ENCODE results near the gene MARCKSL1.
"Not testable (repeated sequence)": the region's sequence is repeated elsewhere in the genome, so short reads cannot be mapped to it uniquely, and the experiment has no call there.

Gene MARCKSL1, protein sequence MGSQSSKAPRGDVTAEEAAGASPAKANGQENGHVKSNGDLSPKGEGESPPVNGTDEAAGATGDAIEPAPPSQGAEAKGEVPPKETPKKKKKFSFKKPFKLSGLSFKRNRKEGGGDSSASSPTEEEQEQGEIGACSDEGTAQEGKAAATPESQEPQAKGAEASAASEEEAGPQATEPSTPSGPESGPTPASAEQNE

DNA sequence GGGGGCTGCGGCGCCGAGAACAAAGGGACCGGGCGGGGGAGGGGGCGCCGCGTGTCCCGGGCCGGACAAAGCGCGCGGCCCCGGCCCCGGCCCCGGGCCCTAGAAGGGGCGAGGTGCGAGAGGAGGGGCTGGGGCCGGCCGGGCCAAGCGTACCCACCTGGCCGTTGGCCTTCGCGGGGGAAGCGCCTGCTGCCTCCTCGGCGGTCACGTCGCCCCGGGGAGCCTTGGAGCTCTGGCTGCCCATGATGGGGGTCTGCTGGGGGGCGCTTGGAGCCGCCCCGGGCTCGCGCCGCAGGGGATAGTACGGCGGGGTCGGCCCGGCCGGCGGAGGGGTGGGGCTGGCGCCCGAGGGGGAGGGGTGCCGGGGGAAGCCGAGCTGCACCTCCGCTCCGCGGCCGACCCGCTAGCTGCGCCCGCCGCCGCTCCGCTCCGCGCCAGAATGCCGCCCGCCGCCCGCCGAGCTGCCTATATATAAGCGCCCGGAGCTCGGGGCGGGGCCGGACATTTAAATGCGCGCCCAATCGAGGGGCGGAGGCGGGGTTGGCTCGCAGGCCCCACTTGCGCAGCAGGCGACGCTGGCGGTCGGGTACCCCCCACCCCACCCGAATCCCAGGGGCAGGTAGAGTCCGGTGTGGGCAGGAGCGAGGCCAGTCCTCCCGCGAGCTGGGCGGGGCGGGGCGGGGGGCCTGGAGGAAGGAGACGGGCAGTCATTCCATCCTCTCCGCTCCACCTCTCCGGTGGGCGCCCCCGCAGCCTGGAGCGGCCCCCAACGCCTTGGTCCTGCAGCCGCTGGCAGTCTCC, at the start of gene MARCKSL1:
Gene MARCKSL1, minus strand, starts transcription at position 444 of the 801 bp plus-strand sequence. Its CDS starts 200 bp downstream, at position 244.
- DNase-seq = peak; percentile 89

DNA sequence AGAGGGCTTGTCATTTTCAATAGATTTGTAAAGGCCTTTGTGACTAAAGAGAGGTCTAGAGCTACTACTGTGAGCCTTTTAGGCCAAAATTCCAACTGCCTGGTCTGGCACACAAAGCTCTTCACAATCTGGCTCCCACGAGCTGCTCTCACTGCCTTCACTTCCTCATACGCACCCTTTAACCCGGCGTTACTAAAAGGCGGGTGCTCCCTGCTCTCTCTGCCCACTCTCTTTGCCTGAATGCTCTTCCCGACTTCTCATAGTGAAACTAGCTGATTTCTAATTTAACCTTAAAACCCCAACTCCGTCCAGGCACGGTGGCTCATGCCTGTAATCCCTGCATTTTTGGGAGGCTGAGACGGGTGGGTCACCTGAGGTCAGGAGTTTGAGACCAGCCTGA, 44.0 kb upstream of the MARCKSL1 start:
- DNase-seq = no peak

DNA sequence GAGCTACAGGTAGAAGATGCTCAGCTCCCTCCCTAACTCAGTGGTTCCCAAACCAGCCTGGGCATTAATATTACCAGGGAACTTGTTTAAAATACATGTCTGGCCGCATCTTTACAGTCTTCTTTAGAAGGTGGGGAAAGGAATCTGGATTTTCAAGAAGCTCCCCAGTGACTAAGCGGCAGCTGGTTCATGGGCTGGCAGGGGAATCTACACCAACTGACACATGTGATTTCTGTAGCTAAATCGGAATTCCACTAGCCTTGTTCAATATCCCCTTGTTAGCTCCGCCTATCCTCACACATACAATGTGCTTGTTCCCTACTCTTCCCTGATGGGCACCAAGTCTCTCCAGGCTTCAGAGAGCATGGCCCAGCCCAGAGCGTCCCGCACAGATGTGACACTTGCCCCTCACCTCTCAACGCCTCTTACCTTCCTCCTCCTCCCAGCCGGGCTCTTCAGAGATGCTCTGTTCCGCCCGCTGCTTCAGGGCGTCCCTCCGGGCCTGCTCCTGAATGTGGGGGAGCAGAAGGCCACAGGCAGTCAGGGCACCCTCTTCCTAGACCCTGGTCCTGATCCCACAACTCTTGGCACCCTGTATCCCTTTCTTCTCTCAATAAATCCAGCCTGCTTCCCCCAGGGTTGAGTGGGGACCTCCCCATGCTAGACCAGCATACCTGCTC, 41.6 kb upstream of the MARCKSL1 start:
- no peak for DNase-seq

DNA sequence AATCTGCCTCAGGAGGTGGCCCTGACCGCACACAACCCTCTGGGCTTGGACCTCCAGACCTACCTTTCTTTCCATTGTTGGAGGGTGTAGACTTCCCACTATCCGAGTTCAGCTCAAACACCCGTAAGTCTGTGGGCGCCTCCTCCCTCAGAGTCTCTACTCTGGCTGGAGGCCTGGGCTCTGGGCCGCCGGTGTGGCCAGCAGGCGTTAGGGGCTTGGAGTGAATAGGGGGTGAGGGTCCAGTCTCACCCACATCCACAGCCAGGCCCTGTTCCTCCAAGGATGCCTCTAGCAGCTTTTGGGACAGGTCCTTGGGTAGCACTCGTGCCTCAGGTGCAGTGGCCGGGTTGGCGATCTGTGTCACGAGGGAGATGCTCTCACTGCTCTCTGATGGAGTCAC, 40.2 kb upstream of the MARCKSL1 start:
- no peak for DNase-seq

DNA sequence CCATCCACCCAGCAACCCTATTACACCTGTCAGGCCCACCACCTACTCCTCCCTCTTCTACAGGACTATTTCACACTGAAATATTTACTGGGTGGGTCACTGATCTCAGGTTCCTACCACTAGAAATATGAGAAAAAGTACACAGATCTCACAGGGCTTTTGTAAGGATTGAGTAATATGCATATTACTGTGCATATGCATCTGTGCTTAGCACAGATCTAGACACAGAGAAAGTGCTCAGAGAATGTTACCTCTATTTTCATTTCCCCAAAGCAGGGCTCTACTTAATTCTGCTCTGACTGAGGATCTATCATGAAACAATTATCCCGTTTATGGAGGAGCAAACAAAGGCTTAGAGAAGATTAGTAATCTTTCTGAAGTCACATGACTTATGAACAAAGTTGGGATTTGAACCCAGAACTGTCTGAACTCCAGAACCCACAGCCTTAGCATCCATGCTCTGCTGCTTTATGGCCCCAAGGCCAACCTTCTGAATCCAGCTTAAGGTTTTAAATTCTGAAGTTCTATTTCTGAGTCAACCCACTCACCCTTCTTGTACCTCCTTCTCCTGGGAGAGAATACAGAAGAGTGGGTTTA, 38.1 kb upstream of the MARCKSL1 start:
- no peak for DNase-seq

DNA sequence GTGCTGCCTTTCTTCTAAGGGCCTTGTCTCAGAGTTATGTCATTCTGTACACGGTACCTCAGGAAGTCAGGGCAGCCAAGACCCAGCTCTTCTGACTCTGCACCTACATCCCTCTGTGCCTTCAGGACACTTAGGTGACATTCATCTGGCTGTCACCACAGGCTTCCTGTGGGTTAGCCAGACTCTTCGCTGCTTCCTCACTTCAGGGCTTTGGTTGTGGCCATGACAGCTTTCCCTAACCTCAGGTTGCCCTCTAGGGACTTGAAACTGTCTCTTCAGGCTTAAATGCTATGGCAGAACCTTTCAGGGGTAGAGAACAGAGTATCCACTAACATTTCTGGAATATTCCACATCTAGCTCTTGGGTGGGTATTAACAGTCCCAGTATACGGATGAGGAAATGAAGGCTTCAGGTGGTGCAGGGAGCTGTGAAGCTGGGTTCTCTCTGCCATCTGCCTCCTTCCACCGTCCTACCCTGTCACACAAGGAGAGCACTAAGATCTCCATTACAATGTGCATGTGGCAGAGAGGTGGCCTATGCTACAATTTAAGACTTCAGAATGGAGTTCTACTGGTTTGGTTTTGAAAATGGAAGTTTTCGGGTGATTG, 36.2 kb upstream of the MARCKSL1 start:
- peak; percentile 83 for DNase-seq

DNA sequence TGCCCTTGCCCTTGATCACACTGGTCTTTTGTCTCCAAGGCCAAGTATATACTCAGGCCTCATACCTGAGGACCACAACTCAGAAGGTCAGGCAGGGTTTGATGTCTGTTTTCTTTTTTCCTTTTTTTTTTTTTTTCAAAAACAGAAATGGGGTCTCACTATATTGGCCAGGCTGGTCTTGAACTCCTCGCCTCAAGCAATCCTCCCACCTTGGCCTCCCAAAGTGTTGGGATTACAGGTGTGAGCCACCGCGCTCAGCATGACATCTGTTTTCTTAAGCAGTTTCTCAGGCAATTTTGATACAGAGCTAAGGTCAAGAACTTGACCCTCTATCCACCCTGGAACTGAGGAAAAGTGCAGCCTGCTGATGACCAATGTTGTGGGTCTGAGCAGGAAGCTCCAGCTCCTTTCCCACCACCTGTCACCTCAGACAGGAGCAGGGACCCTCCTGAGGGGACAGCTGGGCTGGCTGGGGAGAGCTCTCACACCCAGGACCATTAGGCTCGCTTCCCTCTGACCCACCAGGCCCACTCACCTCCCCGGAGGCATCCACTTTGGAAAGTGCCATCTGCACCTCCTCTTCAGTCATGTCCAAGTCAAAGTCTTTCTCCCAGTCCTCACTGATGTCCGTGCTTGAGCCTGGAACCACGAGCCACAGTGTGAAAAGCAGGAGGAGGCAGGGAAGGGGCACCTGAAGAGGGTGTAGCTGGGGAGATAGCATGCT, 32.0 kb upstream of the MARCKSL1 start:
- no peak for DNase-seq

DNA sequence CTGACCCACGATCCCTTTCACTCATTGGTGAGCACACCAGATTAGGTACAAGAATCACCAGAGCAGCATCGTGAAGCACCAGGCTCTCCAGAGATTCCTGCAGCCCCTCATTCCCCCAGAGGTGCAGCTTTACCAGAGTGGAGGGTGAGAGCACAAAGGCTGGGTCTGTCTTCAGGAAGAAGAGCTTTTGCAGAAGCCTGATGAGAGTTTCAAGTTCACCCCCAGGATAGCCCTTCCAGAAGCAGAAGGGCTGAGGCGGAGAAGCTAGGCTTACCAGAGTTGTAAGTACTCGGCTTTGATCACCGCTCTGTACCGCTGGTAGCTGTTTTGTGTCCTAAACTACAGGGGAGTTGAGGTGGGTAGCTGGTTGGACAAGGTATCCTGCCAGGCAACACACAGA, 29.4 kb upstream of the MARCKSL1 start:
- DNase-seq = no peak

DNA sequence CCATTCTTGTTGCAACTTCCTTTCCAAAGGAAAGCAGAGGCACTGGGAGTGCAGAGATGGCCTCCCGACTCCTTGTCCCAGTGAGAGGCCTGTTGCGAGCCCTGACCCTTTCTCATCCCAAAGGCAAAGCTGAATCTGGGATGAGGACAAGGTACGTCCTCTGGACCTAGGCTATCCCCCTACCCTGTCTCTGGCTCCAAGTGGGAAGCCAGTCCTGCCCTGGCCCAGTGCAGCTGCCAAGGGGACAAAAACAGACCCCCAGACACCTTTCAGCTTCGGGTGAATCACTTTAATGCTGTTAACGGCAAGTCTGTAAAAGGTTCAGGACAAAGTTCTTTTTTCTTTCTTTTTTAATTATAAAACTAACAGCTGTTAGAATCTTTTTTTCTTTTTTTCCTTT, 28.8 kb upstream of the MARCKSL1 start:
- no peak for DNase-seq

DNA sequence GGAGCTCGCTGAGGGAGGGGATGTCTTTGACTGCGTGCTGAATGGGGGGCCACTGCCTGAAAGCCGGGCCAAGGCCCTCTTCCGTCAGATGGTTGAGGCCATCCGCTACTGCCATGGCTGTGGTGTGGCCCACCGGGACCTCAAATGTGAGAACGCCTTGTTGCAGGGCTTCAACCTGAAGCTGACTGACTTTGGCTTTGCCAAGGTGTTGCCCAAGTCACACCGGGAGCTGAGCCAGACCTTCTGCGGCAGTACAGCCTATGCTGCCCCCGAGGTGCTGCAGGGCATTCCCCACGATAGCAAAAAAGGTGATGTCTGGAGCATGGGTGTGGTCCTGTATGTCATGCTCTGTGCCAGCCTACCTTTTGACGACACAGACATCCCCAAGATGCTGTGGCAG, 27.7 kb upstream of the MARCKSL1 start:
- DNase-seq = no peak

DNA sequence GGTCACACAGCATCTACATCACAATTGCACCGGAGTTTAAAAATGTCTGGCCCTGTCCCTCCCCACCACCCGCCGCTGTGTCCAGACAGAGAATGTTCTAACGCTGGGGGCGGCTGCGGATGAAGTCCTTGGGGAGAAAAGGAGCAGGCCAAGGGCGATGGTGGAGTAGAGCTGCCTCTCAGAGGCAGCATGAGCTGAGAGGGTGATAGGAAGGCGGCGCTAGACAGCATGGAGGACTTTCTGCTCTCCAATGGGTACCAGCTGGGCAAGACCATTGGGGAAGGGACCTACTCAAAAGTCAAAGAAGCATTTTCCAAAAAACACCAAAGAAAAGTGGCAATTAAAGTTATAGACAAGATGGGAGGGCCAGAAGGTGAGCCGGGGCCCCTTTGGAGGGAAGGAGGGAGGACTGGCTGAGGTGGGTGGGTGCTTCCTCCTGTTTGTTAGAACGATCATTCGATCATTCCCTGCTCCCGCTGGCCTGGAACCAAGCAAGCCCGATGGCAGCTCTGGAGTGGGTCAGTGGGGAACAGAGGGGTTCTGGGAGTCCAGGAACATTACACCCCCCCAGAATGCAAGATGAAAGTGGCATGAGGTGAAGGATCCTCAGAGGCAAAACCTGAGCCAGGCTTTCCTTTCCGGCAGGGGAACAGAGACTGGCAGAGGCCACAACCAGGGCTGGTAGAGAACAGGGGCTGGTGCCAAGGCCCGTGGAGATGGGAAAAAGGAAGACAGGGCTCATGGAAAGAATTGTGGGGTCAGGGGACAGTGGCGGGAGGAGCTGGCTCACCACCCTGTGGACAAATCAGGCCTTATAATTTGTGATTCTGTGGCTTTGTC, 26.7 kb upstream of the MARCKSL1 start, which contains the start of the genes FAM229A and TSSK3:
Gene FAM229A, minus strand, starts transcription at position 12 of the 840 bp plus-strand sequence. CDS start 394 bp downstream, outside the sequence.
Gene TSSK3, plus strand, starts transcription at position 66 of the 840 bp plus-strand sequence. Its CDS starts 163 bp downstream, at position 229.
- DNase-seq = no peak

DNA sequence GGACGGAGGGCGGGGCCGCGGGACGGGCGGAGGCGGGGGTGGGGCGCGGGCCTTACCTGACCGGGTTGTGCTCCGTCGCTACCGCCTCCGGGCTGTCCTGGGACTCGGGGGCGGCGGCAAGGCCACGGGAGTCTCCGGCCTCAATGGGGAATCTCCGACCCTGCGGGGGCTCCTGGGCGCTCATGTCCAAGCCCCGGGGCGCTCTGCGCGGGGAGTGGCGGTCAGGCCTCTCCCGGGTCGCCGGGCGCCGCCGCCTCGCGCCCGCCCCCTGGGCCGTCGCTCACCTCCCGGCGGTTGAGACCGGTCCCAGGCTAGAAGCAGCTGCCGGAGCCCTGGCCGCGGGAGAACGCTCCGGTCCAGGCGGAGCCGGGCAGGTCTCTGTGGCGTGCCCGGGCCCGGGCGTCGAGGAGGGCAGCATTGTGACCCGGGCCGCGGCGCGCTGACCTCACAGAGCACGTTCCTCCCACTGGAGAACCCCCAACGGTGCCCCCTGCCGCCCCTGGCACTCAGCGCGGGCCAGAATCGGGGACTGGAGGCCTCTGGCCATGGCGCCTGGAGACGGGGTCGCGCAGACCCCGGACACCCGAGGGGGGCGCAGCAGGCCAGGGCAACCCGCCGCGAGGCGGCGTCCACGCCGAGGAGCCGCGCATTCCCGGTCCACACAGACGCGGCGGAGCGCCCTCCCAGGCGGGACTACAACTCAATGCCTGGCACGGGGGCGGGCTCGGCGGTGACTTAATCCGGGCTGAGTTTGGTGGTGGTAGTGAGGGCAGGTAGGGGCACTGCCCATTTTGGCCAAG, 25.8 kb upstream of the MARCKSL1 start:
- DNase-seq = peak; percentile 15

DNA sequence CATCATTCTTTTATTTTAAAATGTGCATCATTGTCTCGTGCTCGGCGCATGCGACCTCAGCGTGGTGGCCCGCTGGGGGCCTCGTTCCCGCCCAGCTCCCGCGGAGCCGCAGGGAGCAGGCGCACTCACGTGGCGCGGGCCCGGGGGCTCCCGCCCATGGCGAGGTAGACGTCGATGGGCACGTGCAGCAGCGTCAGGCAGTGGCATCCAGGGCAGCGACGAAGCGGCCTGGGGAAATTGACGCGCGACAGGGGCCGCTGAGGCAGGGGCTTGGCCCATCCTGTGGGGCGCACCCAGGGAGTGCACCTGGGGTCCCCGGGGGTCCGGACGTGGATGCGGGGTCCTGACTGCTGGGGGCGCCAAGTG, 25.3 kb upstream of the MARCKSL1 start:
- no peak for DNase-seq

DNA sequence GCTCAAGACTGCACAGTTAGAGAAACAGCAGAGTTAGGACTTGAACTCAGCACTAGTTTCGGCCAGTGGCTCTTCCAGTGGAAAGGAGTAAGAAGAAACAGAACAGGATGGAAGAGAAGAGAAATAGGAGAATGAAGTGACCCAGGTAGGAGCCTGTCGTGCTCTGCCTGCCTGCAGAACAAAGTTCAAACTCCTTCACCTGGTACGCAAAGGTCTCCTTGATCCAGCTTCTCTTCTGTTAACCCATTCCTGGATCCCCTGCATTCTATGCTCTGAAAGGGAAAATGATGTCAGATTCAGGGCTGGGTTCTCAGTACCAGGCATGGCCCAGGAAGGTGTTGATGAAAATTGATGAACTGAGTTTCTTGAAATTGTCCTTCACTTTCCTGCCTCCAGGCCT, 22.4 kb upstream of the MARCKSL1 start:
- no peak for DNase-seq

DNA sequence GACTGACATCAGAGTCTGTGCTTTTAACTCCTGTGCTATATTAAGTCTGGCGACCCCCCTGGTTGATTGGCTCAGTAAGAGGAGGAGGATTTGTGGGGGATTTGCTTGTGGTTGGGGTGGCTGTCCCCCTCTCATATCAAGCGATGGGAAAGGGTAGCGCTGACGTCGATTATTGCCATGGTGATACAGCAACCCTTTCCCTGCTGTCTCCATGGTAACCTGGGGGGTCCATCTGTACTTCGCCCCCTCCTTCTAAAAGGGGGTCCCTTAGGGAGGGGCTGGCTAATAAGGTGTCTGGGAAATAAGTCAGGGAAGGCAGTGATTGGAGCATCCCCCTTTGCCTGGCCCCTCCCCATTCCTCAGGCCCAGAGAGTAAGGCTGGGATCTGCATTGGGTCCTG, 21.6 kb upstream of the MARCKSL1 start:
- DNase-seq = no peak

DNA sequence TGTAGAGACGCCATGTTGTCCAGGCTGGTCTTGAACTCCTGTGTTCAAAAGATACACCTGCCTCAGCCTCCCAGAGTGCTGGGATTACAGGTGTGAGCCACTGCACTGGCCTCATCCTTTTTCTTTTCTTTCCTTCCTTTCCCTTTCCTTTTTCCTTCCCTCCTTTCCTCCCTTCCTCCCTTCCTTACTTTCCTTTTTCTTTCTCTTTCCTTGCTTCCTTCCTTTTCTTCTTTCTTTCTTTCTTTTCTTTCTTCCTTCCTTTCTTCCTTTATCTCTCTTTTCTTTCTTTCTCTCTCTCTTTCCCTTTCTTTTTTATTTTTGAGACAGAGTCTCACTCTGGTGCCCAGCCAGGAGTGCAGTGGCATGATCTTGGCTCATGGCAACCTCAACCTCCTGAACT, 20.4 kb upstream of the MARCKSL1 start:
- DNase-seq = no peak

DNA sequence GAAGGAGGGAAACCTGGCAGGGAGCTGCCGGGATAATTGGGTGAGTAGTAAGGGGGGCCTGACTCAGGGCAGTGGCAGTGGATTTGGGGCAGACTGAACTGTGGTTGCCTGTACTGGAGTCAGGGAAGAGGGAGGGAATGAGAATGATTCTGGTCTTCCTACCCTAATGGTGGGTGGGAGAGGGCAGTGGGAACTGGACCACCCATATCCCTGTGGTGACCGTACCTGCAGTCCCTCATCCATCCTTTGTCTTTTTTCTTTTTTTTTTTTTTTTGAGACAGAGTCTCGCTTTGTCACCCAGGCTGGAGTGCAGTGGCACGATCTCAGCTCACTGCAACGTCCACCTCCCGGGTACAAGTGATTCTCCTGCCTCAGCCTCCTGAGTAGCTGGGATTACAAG, 19.7 kb upstream of the MARCKSL1 start:
- not testable (repeated sequence) for DNase-seq

DNA sequence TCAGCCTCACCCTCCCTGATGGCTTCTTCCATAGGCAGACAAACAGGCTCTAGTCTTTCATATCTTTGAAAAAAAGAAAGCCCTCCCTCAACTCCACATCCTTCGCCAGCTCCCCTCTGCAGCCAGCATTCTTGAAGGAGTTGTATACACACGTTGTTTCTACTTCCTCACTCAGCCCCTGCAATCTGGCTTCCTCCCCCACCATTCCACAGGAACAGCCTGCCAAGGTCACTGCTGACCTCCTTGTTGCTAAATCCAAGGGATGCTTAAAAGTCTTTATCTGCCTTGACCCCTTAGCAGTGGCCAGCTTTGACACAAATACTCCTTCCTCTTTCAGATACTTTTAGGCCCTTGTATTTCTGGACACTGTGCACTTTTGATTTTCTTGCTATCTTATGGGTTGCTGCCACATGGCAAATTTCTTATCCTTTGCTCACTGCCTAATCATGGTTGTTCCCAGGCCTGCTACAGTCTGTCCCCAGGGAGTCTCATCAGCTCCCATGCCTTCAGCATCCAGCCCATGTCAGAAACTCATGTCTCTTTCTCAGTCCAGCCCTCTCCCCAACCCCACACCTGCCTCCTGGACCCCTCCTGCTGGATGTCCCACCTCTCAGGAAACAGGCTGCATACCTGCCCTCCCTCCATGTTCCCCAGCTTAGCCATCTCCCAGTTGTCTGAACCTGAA, 18.0 kb upstream of the MARCKSL1 start:
- no peak for DNase-seq

DNA sequence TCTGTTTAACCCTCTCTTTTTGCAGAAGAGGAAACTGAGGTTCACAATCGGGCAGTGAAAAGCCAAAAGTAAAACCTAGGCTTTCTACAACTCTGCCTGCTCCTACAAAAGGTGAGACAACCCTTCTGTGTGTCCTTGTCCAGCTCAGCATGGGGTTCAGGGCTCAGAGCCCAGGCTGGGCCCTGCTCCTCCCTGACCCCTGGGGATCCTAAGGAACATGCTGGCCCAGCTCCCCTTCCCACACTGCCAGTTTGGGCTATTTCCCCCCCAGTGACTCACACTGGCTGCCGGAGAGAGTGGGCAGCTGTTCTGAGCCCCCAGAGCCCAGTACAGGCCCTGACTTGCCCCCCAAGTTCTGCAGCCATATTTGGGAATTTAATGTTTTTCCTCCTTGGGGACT, 17.4 kb upstream of the MARCKSL1 start:
- DNase-seq = no peak

Measured in CD4-positive, alpha-beta T cell treated with Interleukin-17A for 1 hour (primary cell).